Measurements from ENCODE around the gene RPS6KA2. TPM values are rescaled to one million over a fixed set of nuclear protein-coding genes. Genes with fewer than 3 reads are reported as not detected.

The RPS6KA2 gene
- total and polyA plus RNA-seq, 3 donors from 2014 or later: 18.4 to 21.7 (median 19.8) TPM

- H3K4me3 ChIP-seq: no peak overlapping the region
- no peaks in the 10 kb centered on the region for H3K27me3 ChIP-seq
- DNase-seq: no peak
- H3K4me1 ChIP-seq: peaks cover 7% of the 10 kb centered on the region
- H3K9me3 ChIP-seq: no peaks in the 10 kb centered on the region
- no peak overlapping the region for H3K27ac ChIP-seq
- no peaks in the 10 kb centered on the region for H3K36me3 ChIP-seq (ENCODE audit: low read depth, missing control alignments)
- intact Hi-C loops (cut with DNase I; ENCODE audit: low total_unique reads): no loop called here
- TF ChIP-seq, protein P1, sequence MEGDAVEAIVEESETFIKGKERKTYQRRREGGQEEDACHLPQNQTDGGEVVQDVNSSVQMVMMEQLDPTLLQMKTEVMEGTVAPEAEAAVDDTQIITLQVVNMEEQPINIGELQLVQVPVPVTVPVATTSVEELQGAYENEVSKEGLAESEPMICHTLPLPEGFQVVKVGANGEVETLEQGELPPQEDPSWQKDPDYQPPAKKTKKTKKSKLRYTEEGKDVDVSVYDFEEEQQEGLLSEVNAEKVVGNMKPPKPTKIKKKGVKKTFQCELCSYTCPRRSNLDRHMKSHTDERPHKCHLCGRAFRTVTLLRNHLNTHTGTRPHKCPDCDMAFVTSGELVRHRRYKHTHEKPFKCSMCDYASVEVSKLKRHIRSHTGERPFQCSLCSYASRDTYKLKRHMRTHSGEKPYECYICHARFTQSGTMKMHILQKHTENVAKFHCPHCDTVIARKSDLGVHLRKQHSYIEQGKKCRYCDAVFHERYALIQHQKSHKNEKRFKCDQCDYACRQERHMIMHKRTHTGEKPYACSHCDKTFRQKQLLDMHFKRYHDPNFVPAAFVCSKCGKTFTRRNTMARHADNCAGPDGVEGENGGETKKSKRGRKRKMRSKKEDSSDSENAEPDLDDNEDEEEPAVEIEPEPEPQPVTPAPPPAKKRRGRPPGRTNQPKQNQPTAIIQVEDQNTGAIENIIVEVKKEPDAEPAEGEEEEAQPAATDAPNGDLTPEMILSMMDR (IDR thresholded peaks at IDR 0.05): no peak
- no peak for TF ChIP-seq POLR2A (IDR thresholded peaks at IDR 0.05)
- 78 to 80% methylated on average over 6 of the region's 6 CpGs for WGBS, 2 donors
Observed at GRCh38 chr6:166630462-166630861, 3.4 kb upstream of the RPS6KA2 start.

GRCh38 chr6:166629628-166630027, 2.6 kb upstream of the RPS6KA2 start:
- Histone ChIP-seq H3K9me3 (no peaks in the 10 kb centered on the region), H3K4me3 (no peak overlapping the region), H3K36me3 (ENCODE audit: low read depth, missing control alignments) (no peaks in the 10 kb centered on the region), H3K4me1 (peaks cover 11% of the 10 kb centered on the region), H3K27me3 (no peaks in the 10 kb centered on the region), H3K27ac (no peak overlapping the region)
- intact Hi-C loops (cut with DNase I; ENCODE audit: low total_unique reads): no loop called here
- 88 to 93% methylated on average over 5 of the region's 5 CpGs for whole genome bisulfite sequencing, 2 donors
- DNase-seq: no peak
- no peak for TF ChIP-seq POLR2A (IDR thresholded peaks at IDR 0.05)
- TF ChIP-seq, protein P1 (IDR thresholded peaks at IDR 0.05): no peak

DNA sequence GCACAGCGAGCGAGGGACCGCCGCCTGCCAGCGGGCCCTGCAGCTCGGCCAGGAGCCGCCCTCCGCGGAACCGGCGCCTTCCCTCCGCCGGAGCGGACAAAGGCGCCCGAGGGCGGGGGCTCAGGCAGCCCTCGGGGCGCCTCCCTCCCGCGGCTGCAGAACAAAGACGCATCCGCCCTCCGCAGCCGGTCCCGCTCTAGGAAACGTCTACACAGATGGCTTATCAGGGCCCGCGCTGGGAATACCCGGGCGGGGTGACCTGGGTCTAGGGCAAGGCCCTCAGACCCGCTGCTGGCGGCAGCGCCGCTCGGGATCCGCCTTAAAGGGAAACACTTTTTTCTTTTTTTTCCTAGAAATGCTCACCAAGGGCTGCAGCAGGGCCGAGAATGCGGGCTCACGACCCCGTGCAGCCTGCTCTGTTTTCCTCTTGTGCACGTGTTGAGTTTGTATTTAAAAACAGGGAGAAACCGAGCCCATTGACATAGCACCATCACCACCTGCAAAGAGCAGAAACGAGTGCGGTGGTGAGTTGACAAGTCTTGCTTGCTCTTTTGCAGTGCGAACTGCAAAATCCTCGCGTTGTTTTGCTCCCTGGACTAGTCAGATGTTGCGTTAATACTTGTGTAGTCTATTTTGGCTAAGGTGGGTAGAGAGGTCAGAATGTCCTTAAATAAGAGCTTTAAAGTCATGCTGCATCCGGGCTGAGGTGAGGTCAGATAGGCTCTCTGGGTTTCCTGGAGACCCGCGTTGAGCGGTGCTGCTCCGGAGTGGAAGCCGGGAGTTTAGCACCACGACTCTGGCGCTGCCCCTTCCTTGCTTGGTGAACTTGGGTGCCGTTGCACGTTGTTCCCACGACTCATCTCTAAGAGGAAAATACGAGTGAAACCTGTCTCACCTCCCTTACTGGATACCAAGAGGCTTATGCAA, 1.1 kb upstream of the RPS6KA2 start:
- Histone ChIP-seq H3K36me3 (ENCODE audit: low read depth, missing control alignments) (no peaks in the 10 kb centered on the region), H3K27me3 (no peaks in the 10 kb centered on the region), H3K9me3 (no peaks in the 10 kb centered on the region), H3K4me3 (peak overlapping the region; percentile 64 to 70), H3K4me1 (peaks cover 16% of the 10 kb centered on the region), H3K27ac (peak overlapping the region; percentile 42 to 80)
- DNase-seq: peak; percentile 39
- intact Hi-C loops (cut with DNase I; ENCODE audit: low total_unique reads): no loop called here
- WGBS, 2 donors: 1 to 3% methylated on average over 34 to 61 of the region's 61 CpGs
- TF ChIP-seq POLR2A (IDR thresholded peaks at IDR 0.05): no peak
- TF ChIP-seq, protein P1 (IDR thresholded peaks at IDR 0.05): no peak

DNA sequence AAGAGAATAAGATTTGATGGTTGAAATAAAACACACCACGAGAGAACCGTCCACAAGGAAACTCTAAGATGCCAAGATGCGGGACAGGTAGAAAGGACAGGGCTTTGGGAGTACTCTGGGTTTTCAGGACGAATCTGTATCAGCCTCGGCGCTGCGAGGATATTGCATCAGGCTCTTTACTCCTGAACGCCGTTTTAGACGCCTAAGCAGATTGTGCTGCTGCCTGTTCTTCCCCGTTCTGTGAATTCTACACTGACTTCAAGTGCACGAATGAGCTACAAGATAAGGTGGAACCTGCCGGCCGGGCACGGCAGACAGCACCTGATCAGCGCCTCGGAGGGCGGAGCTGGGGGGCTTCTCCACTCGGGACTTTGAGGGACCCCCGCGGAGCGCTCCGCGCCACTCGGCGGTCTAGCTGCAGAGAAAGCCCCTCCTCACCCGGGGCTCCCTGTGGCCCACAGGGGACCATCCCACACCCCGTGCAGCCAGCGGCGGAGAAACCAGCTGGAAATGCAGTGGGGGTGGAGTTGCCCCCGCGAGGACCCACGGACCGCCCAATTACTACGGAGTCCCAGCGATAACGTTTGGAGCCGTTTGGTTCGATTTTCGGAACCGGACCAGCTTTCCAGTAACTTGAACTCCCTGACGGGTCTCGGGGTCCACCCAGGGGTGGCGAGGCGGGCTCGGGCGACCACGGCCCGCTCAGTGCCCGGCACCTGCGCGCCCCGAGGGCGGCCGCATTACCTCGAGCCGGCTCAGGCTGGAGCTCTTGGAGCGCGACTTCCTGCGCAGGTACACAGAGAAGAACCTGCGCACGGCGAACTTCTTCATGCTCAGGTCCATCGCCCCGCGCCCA, 646 bp downstream of the RPS6KA2 start:
- peaks cover 16% of the 10 kb centered on the region for H3K4me1 ChIP-seq
- H3K27ac ChIP-seq: peak overlapping the region; percentile 21 to 46
- TF ChIP-seq POLR2A (IDR thresholded peaks at IDR 0.05): no peak
- TF ChIP-seq, protein P1 (IDR thresholded peaks at IDR 0.05): no peak
- no peaks in the 10 kb centered on the region for H3K9me3 ChIP-seq
- no peaks in the 10 kb centered on the region for H3K27me3 ChIP-seq
- peak; percentile 36 for DNase-seq
- no peaks in the 10 kb centered on the region for H3K36me3 ChIP-seq (ENCODE audit: low read depth, missing control alignments)
- WGBS, 2 donors: 4 to 8% methylated on average over 20 to 51 of the region's 66 CpGs
- peak overlapping the region; percentile 70 to 84 for H3K4me3 ChIP-seq
- intact Hi-C loops (cut with DNase I; ENCODE audit: low total_unique reads): no loop called here

Measured in testis (tissue), 3 donors.